Smooth muscle cell (in vitro differentiated cells): ENCODE data around the gene TPD52L1. TPM values are rescaled to one million over a fixed set of nuclear protein-coding genes. Genes with fewer than 3 reads are reported as not detected.

ENCODE experiments used
- DNase-seq: peaks from one replicate; lab custom pipeline; 2025; ENCODE audit not compliant: unreplicated experiment; lab: John Stamatoyannopoulos, UW
- H2AFZ ChIP-seq: fragments of 200-600 bp; sonication (generic); 2 replicates; pipeline ENCODE4 v1.6.0; 2016; ENCODE audit warnings: antibody characterized with exemption, low read depth, mild to moderate bottlenecking
- H3F3A ChIP-seq: fragments of 200-600 bp; sonication (generic); 2 replicates; pipeline ENCODE4 v1.6.0; 2017; ENCODE audit warnings: antibody characterized with exemption, low read depth
- H3K27ac ChIP-seq: fragments of 200-600 bp; sonication (generic); 2 replicates; pipeline ENCODE4 v1.5.1; 2016; ENCODE audit warnings: low read depth, mild to moderate bottlenecking
- H3K27me3 ChIP-seq: fragments of 200-600 bp; sonication (generic); 2 replicates; pipeline ENCODE4 v1.6.1; 2016; ENCODE audit warnings: low read depth, mild to moderate bottlenecking
- H3K36me3 ChIP-seq: fragments of 200-600 bp; sonication (generic); 2 replicates; pipeline ENCODE4 v1.5.1; 2016; ENCODE audit warnings: low read depth
- H3K4me1 ChIP-seq: fragments of 200-600 bp; sonication (generic); 2 replicates; pipeline ENCODE4 v1.5.1; 2016; ENCODE audit warnings: low read depth
- H3K4me2 ChIP-seq: fragments of 200-600 bp; sonication (generic); 2 replicates; pipeline ENCODE4 v1.6.0; 2016; ENCODE audit warnings: mild to moderate bottlenecking
- H3K4me3 ChIP-seq: fragments of 200-600 bp; sonication (generic); 2 replicates; pipeline ENCODE4 v1.5.1; 2016; ENCODE audit warnings: mild to moderate bottlenecking
- H3K79me2 ChIP-seq: fragments of 200-600 bp; sonication (generic); 2 replicates; pipeline ENCODE4 v1.6.0; 2016; ENCODE audit warnings: low read depth, mild to moderate bottlenecking
- H3K9ac ChIP-seq: fragments of 200-600 bp; sonication (generic); 2 replicates; pipeline ENCODE4 v1.6.0; 2016; ENCODE audit warnings: low read depth
- H3K9me3 ChIP-seq: fragments of 200-600 bp; sonication (generic); replicated peaks from 2 replicates; pipeline ENCODE4 v1.5.1; 2016; ENCODE audit warnings: low read depth
- H4K20me1 ChIP-seq: fragments of 200-600 bp; sonication (generic); 2 replicates; pipeline ENCODE4 v1.6.0; 2016; ENCODE audit warnings: low read depth
- WGBS: methylation state at CpG from one replicate; pipeline ENCODE4 v1.1.7; 2016; ENCODE audit warnings: low lambda C conversion rate; 5-methylcytosine and 5-hydroxymethylcytosine counted together
- polyA plus RNA-seq: library from polyadenylated mRNA; unstranded; fragments of >200 nt; fragmentation: Nextera tagmentation; extraction: Ambion mirVana; gene quantifications from 2 replicates; pipeline ENCODE4 v1.2.1, GENCODE V29; 2016
- total RNA-seq: library from RNA; depleted of rRNA; stranded (reverse); fragments of >200 nt; gene quantifications from 2 replicates; pipeline ENCODE4 v1.2.3, GENCODE V29; 2014
- TF ChIP-seq, protein P1 (sequence below): fragments of 200-600 bp; sonication (generic); IDR thresholded peaks from 2 replicates; pipeline ENCODE4 v1.5.1; 2017; ENCODE audit warnings: borderline replicate concordance, mild to moderate bottlenecking, antibody characterized with exemption; ENCODE audit not compliant: insufficient read depth, poor library complexity, severe bottlenecking

Gene TPD52L1
- total and polyA plus RNA-seq, 2 experiments from 2014 or later = 15.3 to 65.8 TPM

DNA sequence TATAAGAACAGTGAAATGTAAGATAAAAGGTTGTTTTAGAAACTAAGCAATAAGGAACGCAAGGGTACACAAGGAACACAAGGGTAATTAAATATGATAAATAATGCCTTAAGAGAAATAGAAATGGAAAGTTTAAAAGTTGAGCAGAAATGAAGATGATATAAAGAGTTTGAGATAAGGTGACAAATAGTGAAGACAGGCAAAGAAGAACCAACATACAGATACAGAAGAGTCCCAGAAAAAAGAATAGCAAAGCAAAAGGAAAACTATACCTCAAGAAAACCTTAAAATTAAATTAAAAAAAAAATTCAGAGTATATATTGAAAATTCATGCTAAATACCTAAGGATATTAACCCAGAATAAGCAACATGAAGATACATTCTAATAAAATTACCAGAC, 131.8 kb downstream of the TPD52L1 start:
- Histone ChIP-seq H3K79me2 (peaks cover 42% of the 10 kb centered on the region), H3K9ac (no peak overlapping the region), H3K27ac (no peak overlapping the region), H3K4me3 (no peak overlapping the region), H3F3A (no peaks in the 10 kb centered on the region), H3K9me3 (peaks cover 8% of the 10 kb centered on the region), H3K27me3 (no peaks in the 10 kb centered on the region), H3K4me1 (no peaks in the 10 kb centered on the region), H3K36me3 (peaks cover 19% of the 10 kb centered on the region), H4K20me1 (no peaks in the 10 kb centered on the region), H3K4me2 (no peak overlapping the region), H2AFZ (no peak overlapping the region)
- TF ChIP-seq, protein P1, sequence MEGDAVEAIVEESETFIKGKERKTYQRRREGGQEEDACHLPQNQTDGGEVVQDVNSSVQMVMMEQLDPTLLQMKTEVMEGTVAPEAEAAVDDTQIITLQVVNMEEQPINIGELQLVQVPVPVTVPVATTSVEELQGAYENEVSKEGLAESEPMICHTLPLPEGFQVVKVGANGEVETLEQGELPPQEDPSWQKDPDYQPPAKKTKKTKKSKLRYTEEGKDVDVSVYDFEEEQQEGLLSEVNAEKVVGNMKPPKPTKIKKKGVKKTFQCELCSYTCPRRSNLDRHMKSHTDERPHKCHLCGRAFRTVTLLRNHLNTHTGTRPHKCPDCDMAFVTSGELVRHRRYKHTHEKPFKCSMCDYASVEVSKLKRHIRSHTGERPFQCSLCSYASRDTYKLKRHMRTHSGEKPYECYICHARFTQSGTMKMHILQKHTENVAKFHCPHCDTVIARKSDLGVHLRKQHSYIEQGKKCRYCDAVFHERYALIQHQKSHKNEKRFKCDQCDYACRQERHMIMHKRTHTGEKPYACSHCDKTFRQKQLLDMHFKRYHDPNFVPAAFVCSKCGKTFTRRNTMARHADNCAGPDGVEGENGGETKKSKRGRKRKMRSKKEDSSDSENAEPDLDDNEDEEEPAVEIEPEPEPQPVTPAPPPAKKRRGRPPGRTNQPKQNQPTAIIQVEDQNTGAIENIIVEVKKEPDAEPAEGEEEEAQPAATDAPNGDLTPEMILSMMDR = no peak
- DNase-seq = no peak
- WGBS = 98% methylated on average over 1 of the region's 1 CpG

- no peak overlapping the region for H2AFZ ChIP-seq
- TF ChIP-seq, protein P1 = no peak
- H3K4me3 ChIP-seq = no peak overlapping the region
- H3K9me3 ChIP-seq = peaks cover 8% of the 10 kb centered on the region
- no peaks in the 10 kb centered on the region for H4K20me1 ChIP-seq
- no peak overlapping the region for H3K9ac ChIP-seq
- peaks cover 42% of the 10 kb centered on the region for H3K79me2 ChIP-seq
- H3K27ac ChIP-seq = no peak overlapping the region
- H3K27me3 ChIP-seq = no peaks in the 10 kb centered on the region
- H3K4me2 ChIP-seq = no peak overlapping the region
- no peaks in the 10 kb centered on the region for H3F3A ChIP-seq
- H3K36me3 ChIP-seq = peaks cover 22% of the 10 kb centered on the region
- H3K4me1 ChIP-seq = no peaks in the 10 kb centered on the region
- 100% methylated on average over 1 of the region's 1 CpG for WGBS
- no peak for DNase-seq
Measured at GRCh38 chr6:125285936-125286335, 132.4 kb downstream of the TPD52L1 start.

DNA sequence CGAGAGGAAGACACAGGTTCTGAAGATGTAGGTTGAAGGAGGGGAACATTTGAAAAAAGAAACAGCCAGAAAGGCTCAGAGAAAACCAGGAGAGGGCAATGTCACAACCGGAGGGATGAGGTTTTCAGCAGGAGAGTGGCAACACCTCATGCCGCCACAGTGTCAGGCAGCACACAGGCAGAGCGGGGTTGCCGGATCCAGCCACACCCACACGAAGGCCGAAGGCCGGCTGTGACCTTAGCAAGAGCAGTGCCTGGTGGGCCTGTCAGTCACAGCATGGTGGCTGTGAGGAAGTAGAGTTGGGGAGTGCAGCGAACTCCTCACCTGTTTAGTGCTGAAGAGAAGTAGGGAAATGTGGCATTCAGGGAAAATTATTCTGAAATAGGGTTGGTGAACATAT, 134.1 kb downstream of the TPD52L1 start:
- 92% methylated on average over 9 of the region's 9 CpGs for WGBS
- Histone ChIP-seq H3K27ac (no peak overlapping the region), H3K9me3 (peaks cover 8% of the 10 kb centered on the region), H3K4me1 (no peaks in the 10 kb centered on the region), H3K4me2 (no peak overlapping the region), H3F3A (no peaks in the 10 kb centered on the region), H3K36me3 (peaks cover 22% of the 10 kb centered on the region), H4K20me1 (no peaks in the 10 kb centered on the region), H3K4me3 (no peak overlapping the region), H3K27me3 (no peaks in the 10 kb centered on the region), H2AFZ (no peak overlapping the region), H3K9ac (no peak overlapping the region), H3K79me2 (peaks cover 28% of the 10 kb centered on the region)
- TF ChIP-seq, protein P1 = no peak
- no peak for DNase-seq

GRCh38 chr6:125293587-125293986, 140.0 kb downstream of the TPD52L1 start:
- H2AFZ ChIP-seq = no peak overlapping the region
- H3K9me3 ChIP-seq = no peaks in the 10 kb centered on the region
- TF ChIP-seq, protein P1 = no peak
- peaks cover 10% of the 10 kb centered on the region for H3K79me2 ChIP-seq
- no peak overlapping the region for H3K4me2 ChIP-seq
- no peak overlapping the region for H3K4me3 ChIP-seq
- H3K27ac ChIP-seq = no peak overlapping the region
- DNase-seq = no peak
- no peaks in the 10 kb centered on the region for H3K27me3 ChIP-seq
- no peaks in the 10 kb centered on the region for H3F3A ChIP-seq
- peaks cover 11% of the 10 kb centered on the region for H3K36me3 ChIP-seq
- no peaks in the 10 kb centered on the region for H3K4me1 ChIP-seq
- H3K9ac ChIP-seq = no peak overlapping the region
- no peaks in the 10 kb centered on the region for H4K20me1 ChIP-seq
- 76% methylated on average over 3 of the region's 3 CpGs for WGBS
